HCT116 (cell line): ENCODE data around the gene SLC22A7. TPM values are rescaled to one million over a fixed set of nuclear protein-coding genes. Genes with fewer than 3 reads are reported as not detected.

Source experiments
- ATAC-seq: fragments of 200-7000 bp; cut with Tn5 transposase; 2 replicates; pipeline ENCODE4 v1.9.1; 2020; ENCODE audit warnings: mild to moderate bottlenecking, moderate library complexity
- BruUV-seq: library from RNA; stranded (reverse); fragments of 400-500 nt; replicated peaks from 2 replicates; lab custom pipeline; 2021; lab: Mats Ljungman, UMichigan
- CTCF ChIA-PET: fragments of 300-600 bp; sonication (Branson Sonifier 250); formaldehyde crosslinking; loops from one replicate; lab custom pipeline; 2021; ENCODE audit warnings: antibody characterized with exemption; lab: Charles Lee
- POLR2A ChIA-PET: fragments of 300-600, 350-600 bp; sonication (Branson Sonifier 250); formaldehyde crosslinking; loops from one replicate; lab custom pipeline; 2021; ENCODE audit warnings: antibody characterized with exemption; lab: Charles Lee
- RAD21 ChIA-PET, 2 experiments: fragments of 300-600 bp; sonication (Branson Sonifier 250); formaldehyde crosslinking; loops; one replicate each; lab custom pipeline; 2023; ENCODE audit warnings: low total read pairs in 2 of 2; ENCODE audit not compliant: uncharacterized antibody in 2 of 2, unreplicated experiment in 2 of 2, low non-redundant PET in 1 of 2; lab: Charles Lee
- DNase-seq: peaks from one replicate; pipeline ENCODE4 v3.0.0-alpha.2; 2010; ENCODE audit warnings: low read depth, low spot score
- H2AFZ ChIP-seq: fragments of 200-600 bp; shearing (Covaris generic), sonication (generic); 2 replicates; pipeline ENCODE4 v1.6.1; 2017; ENCODE audit warnings: low read depth, mixed run types, mixed read lengths, antibody characterized with exemption, low read length; ENCODE audit not compliant: poor library complexity, severe bottlenecking
- H3K27ac ChIP-seq: 2 replicates; pipeline ENCODE4 v1.5.1; 2012; ENCODE audit warnings: low read depth, low read length
- H3K27me3 ChIP-seq: fragments of 200-600 bp; sonication (generic); 2 replicates; pipeline ENCODE4 v1.6.1; 2016; ENCODE audit warnings: mixed run types, low read length, mixed read lengths; ENCODE audit not compliant: insufficient read depth
- H3K36me3 ChIP-seq, 2 experiments: fragments of 200-500 bp in 1 of 2; fragments of 200-600 bp in 1 of 2; sonication (Bioruptor generic) in 1 of 2; sonication (generic) in 1 of 2; 2 replicates each; pipeline versions ENCODE4 v1.5.1 to v1.6.1; 2014 to 2016; ENCODE audit warnings: low read length in 2 of 2, inconsistent platforms in 1 of 2, mixed read lengths in 1 of 2, mixed run types in 1 of 2; ENCODE audit not compliant: insufficient read depth in 2 of 2, control insufficient read depth in 1 of 2
- H3K4me1 ChIP-seq, 2 experiments: fragments of 200-600 bp in 1 of 2; sonication (generic) in 1 of 2; 2 replicates each; pipeline versions ENCODE4 v1.5.1 to v1.6.1; 2012 to 2017; ENCODE audit warnings: low read length in 2 of 2, inconsistent platforms in 1 of 2, mild to moderate bottlenecking in 1 of 2, mixed read lengths in 1 of 2, mixed run types in 1 of 2, moderate library complexity in 1 of 2; ENCODE audit not compliant: insufficient read depth in 2 of 2, control insufficient read depth in 1 of 2
- H3K4me2 ChIP-seq: fragments of 200-600 bp; sonication (generic); 2 replicates; pipeline ENCODE4 v1.6.1; 2017; ENCODE audit warnings: mixed run types, low read length, mixed read lengths
- H3K4me3 ChIP-seq, 2 experiments: fragments of 200-600 bp in 1 of 2; sonication (generic) in 1 of 2; replicated peaks in 1 of 2; 2 replicates each; pipeline ENCODE4 v1.5.1; 2011 to 2016; ENCODE audit warnings: low read length in 2 of 2, control low read depth in 1 of 2, low read depth in 1 of 2, mild to moderate bottlenecking in 1 of 2, mixed read lengths in 1 of 2, mixed run types in 1 of 2
- H3K79me2 ChIP-seq: fragments of 200-600 bp; sonication (generic); 2 replicates; pipeline ENCODE4 v1.6.1; 2017; ENCODE audit warnings: mild to moderate bottlenecking, mixed run types, low read length, moderate library complexity, mixed read lengths; ENCODE audit not compliant: insufficient read depth
- H3K9ac ChIP-seq: fragments of 200-600 bp; sonication (generic); 2 replicates; pipeline ENCODE4 v1.6.1; 2016; ENCODE audit warnings: low read length, mixed read lengths
- H3K9me2 ChIP-seq: fragments of 200-600 bp; sonication (generic), shearing (Covaris generic); 2 replicates; pipeline ENCODE4 v1.6.1; 2017; ENCODE audit warnings: mixed run types, mild to moderate bottlenecking, moderate library complexity; ENCODE audit not compliant: insufficient read depth
- H3K9me3 ChIP-seq, 2 experiments: fragments of 200-500 bp in 1 of 2; fragments of 200-600 bp in 1 of 2; sonication (Bioruptor generic) in 1 of 2; sonication (generic) in 1 of 2; 2 replicates each; pipeline ENCODE4 v1.6.1; 2014 to 2017; ENCODE audit warnings: low read length in 2 of 2, mixed read lengths in 2 of 2, inconsistent platforms in 1 of 2, low read depth in 1 of 2, mild to moderate bottlenecking in 1 of 2, mixed run types in 1 of 2, moderate library complexity in 1 of 2; ENCODE audit not compliant: control insufficient read depth in 1 of 2, insufficient read depth in 1 of 2
- H4K20me1 ChIP-seq: fragments of 200-600 bp; sonication (generic), shearing (Covaris generic); 2 replicates; pipeline ENCODE4 v1.6.1; 2017; ENCODE audit warnings: mixed run types, mild to moderate bottlenecking, moderate library complexity; ENCODE audit not compliant: insufficient read depth
- CTCF ChIP-seq, 3 experiments: fragments of 200-600 bp in 1 of 3; sonication (generic) in 1 of 3; IDR thresholded peaks in 2 of 3; conservative IDR thresholded peaks in 1 of 3; 2 replicates each; pipeline ENCODE4 v1.5.1; 2012 to 2017; ENCODE audit warnings: low read depth in 2 of 3, low read length in 2 of 3, antibody characterized with exemption in 1 of 3, borderline replicate concordance in 1 of 3, control low read depth in 1 of 3, mild to moderate bottlenecking in 1 of 3, mixed read lengths in 1 of 3, mixed run types in 1 of 3, moderate library complexity in 1 of 3; ENCODE audit not compliant: insufficient read depth in 1 of 3
- ELF1 ChIP-seq: IDR thresholded peaks from 2 replicates; pipeline ENCODE4 v1.6.1; 2012; ENCODE audit warnings: low read depth, borderline replicate concordance
- POLR2A ChIP-seq: IDR thresholded peaks from 2 replicates; pipeline ENCODE4 v1.7.0; 2011; ENCODE audit warnings: borderline replicate concordance; ENCODE audit not compliant: insufficient read depth, insufficient read length; ENCODE audit errors: extremely low read depth
- REST ChIP-seq: IDR thresholded peaks from 2 replicates; pipeline ENCODE4 v1.6.1; 2012; ENCODE audit warnings: low read depth
- SP1 ChIP-seq: IDR thresholded peaks from 2 replicates; pipeline ENCODE4 v1.6.1; 2012; ENCODE audit warnings: low read depth
- YY1 ChIP-seq: IDR thresholded peaks from 2 replicates; pipeline ENCODE4 v1.6.1; 2011; ENCODE audit warnings: low read length, low read depth, moderate library complexity, mild to moderate bottlenecking; ENCODE audit not compliant: insufficient replicate concordance; ENCODE audit errors: extremely low read depth
- ZFX ChIP-seq: fragments of 450-650 bp; IDR thresholded peaks from 2 replicates; pipeline ENCODE4 v1.6.1; 2017
- intact Hi-C: fragments of 100-400 bp; cut with micrococcal nuclease; formaldehyde crosslinking; loops from 2 replicates; pipeline ENCODE4 v1.10.0; 2022
- total RNA-seq: library from RNA; stranded (reverse); gene quantifications from one replicate; pipeline ENCODE4 v1.2.1, GENCODE V29; 2021; ENCODE audit not compliant: unreplicated experiment
- TF ChIP-seq, protein P1 (sequence below): IDR thresholded peaks from 2 replicates; pipeline ENCODE4 v1.6.1; 2011; ENCODE audit warnings: mild to moderate bottlenecking, low read length, moderate library complexity; ENCODE audit not compliant: insufficient replicate concordance; ENCODE audit errors: extremely low read depth

Gene SLC22A7
- total RNA-seq, 1 experiment from 2014 or later: not detected

DNA sequence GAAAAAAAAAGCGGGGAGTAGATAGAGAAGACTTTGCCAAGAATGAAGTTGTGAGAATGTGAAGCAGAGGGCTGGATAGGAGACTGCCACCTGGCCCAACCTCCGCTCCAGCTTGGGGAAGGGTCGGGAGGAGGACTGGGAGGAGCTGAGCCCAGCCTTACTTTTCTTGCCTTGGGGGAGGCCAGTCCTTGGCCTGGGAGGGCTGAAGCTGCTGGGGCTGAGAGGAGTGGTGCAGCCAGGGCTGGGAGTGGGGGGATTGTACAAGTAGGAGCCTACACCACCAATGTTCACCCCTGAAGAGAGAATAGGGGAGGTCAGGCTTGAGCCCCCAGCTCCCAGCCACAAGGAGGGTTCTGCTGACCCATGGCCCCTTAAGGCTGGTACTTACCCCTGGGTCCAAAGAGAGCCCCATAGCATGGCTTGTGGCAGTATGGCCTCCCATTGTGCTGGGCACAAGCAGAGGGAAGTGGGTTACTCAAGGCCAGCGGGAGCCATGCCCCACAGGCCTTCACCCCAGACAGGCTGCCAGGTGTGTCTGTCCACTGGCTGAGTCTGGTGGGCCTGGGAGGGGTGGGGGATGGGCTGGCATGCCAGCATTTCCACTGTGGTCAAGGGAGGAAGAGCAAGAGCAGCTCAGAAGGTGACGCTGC is 9.5 kb downstream of the SLC22A7 start:
- Histone ChIP-seq H3K27me3 (no peaks in the 10 kb centered on the region), H3K9ac (no peak overlapping the region), H3K4me3 (no peak overlapping the region), H3K4me1 (peaks cover 2 to 8% of the 10 kb centered on the region in 2 experiments; a peak in 3 of 4 replicates), H3K9me3 (no peaks in the 10 kb centered on the region), H3K36me3 (no peaks in the 10 kb centered on the region), H3K9me2 (no peaks in the 10 kb centered on the region), H3K27ac (no peak overlapping the region), H3K79me2 (no peaks in the 10 kb centered on the region), H3K4me2 (no peak overlapping the region), H2AFZ (no peak overlapping the region), H4K20me1 (no peaks in the 10 kb centered on the region)
- ATAC-seq: no peak
- intact Hi-C loops: no loop called here
- TF ChIP-seq SP1 (no peak), POLR2A (no peak)
- TF ChIP-seq, protein P1, sequence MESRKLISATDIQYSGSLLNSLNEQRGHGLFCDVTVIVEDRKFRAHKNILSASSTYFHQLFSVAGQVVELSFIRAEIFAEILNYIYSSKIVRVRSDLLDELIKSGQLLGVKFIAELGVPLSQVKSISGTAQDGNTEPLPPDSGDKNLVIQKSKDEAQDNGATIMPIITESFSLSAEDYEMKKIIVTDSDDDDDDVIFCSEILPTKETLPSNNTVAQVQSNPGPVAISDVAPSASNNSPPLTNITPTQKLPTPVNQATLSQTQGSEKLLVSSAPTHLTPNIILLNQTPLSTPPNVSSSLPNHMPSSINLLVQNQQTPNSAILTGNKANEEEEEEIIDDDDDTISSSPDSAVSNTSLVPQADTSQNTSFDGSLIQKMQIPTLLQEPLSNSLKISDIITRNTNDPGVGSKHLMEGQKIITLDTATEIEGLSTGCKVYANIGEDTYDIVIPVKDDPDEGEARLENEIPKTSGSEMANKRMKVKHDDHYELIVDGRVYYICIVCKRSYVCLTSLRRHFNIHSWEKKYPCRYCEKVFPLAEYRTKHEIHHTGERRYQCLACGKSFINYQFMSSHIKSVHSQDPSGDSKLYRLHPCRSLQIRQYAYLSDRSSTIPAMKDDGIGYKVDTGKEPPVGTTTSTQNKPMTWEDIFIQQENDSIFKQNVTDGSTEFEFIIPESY: no peak
- no TSS peak for BruUV-seq
- no peak for DNase-seq
- CTCF ChIA-PET: no interaction called here
- POLR2A ChIA-PET: no interaction called here
- RAD21 ChIA-PET: no interaction called here

- H3K36me3 ChIP-seq: no peaks in the 10 kb centered on the region
- no peak within 1 kb of the TSS for H3K27ac ChIP-seq
- H3K79me2 ChIP-seq: no peaks in the 10 kb centered on the region
- intact Hi-C loops: no loop called here
- H3K27me3 ChIP-seq: no peaks in the 10 kb centered on the region
- no peaks in the 10 kb centered on the region for H4K20me1 ChIP-seq
- H3K4me3 ChIP-seq: no peak within 1 kb of the TSS
- H3K9ac ChIP-seq: no peak within 1 kb of the TSS
- ATAC-seq (peak; percentile 20; the same call in 1 of the 2 replicates), DNase-seq (no peak)
- H3K9me3 ChIP-seq: no peaks in the 10 kb centered on the region
- H3K4me1 ChIP-seq: peaks cover 2 to 8% of the 10 kb centered on the region in 2 experiments; a peak in 3 of 4 replicates
- no TSS peak for BruUV-seq
- no peak within 1 kb of the TSS for H2AFZ ChIP-seq
- ChIA-PET POLR2A (no interaction called here), RAD21 (no interaction called here), CTCF (no interaction called here)
- no peaks in the 10 kb centered on the region for H3K9me2 ChIP-seq
- no peak within 1 kb of the TSS for H3K4me2 ChIP-seq
- no peak for TF ChIP-seq REST
- no peak for TF ChIP-seq ELF1
- no peak for TF ChIP-seq CTCF (IDR thresholded peaks at IDR 0.05 in 2 of 3, conservative IDR thresholded peaks at IDR 0.05 in 1 of 3; ENCODE audit: borderline replicate concordance in 1 of 3, insufficient read depth in 1 of 3, low read depth in 2 of 3, low read length in 2 of 3)
- no peak for TF ChIP-seq POLR2A
- no peak for TF ChIP-seq YY1
- TF ChIP-seq ZFX: no peak
These were observed 10.3 kb downstream of the SLC22A7 start, which contains the start of gene CRIP3 for GRCh38 chr6:43308101-43308989. TSS of gene CRIP3 (minus strand) at chr6:43308826. CDS start at chr6:43308792, 34 bp downstream.
